HEK293 (cell line): ENCODE measurements around the gene TCF7L1.
A peak's percentile ranks its signal among the peaks of the same experiment; 100 is the strongest.
"Not testable (repeated sequence)": the region's sequence is repeated elsewhere in the genome, so short reads cannot be mapped to it uniquely, and the experiment has no call there.

Experiments used
- CTCF ChIA-PET: fragments of 350-600 bp; formaldehyde crosslinking; extraction: SDS; loops from one replicate; lab custom pipeline; 2021; ENCODE audit warnings: antibody characterized with exemption; lab: Yijun Ruan, JAX
- POLR2A ChIA-PET: fragments of 300-600 bp; formaldehyde crosslinking; extraction: SDS; loops from one replicate; lab custom pipeline; 2020; ENCODE audit warnings: antibody characterized with exemption, inconsistent platforms; lab: Yijun Ruan, JAX
- H3K27ac ChIP-seq: fragments of 200-500 bp; sonication (Bioruptor generic); 2 replicates; pipeline ENCODE4 v1.5.1; 2014; ENCODE audit warnings: low read depth, low read length, control low read depth, inconsistent platforms; ENCODE audit errors: extremely low read depth
- H3K36me3 ChIP-seq, 2 experiments: fragments of 200-500 bp in 1 of 2; sonication (Bioruptor generic) in 1 of 2; 1 replicate in 1 of 2; 2 replicates in 1 of 2; pipeline ENCODE4 v1.5.1; 2014 to 2017; ENCODE audit warnings: inconsistent platforms in 2 of 2, low read length in 2 of 2; ENCODE audit not compliant: control insufficient read depth in 2 of 2, insufficient read depth in 1 of 2
- H3K4me1 ChIP-seq: fragments of 200-500 bp; sonication (Bioruptor generic); 2 replicates; pipeline ENCODE4 v1.5.1; 2014; ENCODE audit warnings: mild to moderate bottlenecking, low read length, inconsistent platforms; ENCODE audit not compliant: control insufficient read depth, insufficient read depth
- H3K4me3 ChIP-seq: 2 replicates; pipeline ENCODE4 v1.5.1; 2011; ENCODE audit warnings: low read depth, mild to moderate bottlenecking, control low read depth, low read length, moderate library complexity
- H3K9me3 ChIP-seq: fragments of 200-500 bp; sonication (Bioruptor generic); 2 replicates; pipeline ENCODE4 v1.5.1; 2014; ENCODE audit warnings: low read depth, low read length, inconsistent platforms; ENCODE audit not compliant: control insufficient read depth, insufficient read depth
- KLF1 ChIP-seq: fragments of 450-650 bp; formaldehyde crosslinking; IDR thresholded peaks from 2 replicates; pipeline ENCODE4 v1.5.1; 2016; ENCODE audit warnings: missing biosample characterization, missing genetic modification characterization
- SCRT2 ChIP-seq: fragments of 450-650 bp; formaldehyde crosslinking; IDR thresholded peaks from 2 replicates; pipeline ENCODE4 v1.5.1; 2016; ENCODE audit warnings: missing biosample characterization, missing genetic modification characterization
- TCF7L2 ChIP-seq: IDR thresholded peaks from 2 replicates; pipeline ENCODE4 v1.6.1; 2011; ENCODE audit warnings: low read depth, mild to moderate bottlenecking, inconsistent platforms, low read length, moderate library complexity, borderline replicate concordance
- WT1 ChIP-seq: fragments of 450-650 bp; formaldehyde crosslinking; IDR thresholded peaks from 2 replicates; pipeline ENCODE4 v1.5.1; 2016; ENCODE audit warnings: missing biosample characterization, missing genetic modification characterization
- ZFP41 ChIP-seq: fragments of 450-650 bp; formaldehyde crosslinking; IDR thresholded peaks from 2 replicates; pipeline ENCODE4 v1.5.1; 2016; ENCODE audit warnings: missing biosample characterization, missing genetic modification characterization, borderline replicate concordance
- ZNF121 ChIP-seq: fragments of 450-650 bp; formaldehyde crosslinking; IDR thresholded peaks from 2 replicates; pipeline ENCODE4 v1.5.1; 2016; ENCODE audit warnings: missing biosample characterization, missing genetic modification characterization
- ZNF146 ChIP-seq: fragments of 450-650 bp; formaldehyde crosslinking; IDR thresholded peaks from 2 replicates; pipeline ENCODE4 v1.5.1; 2016; ENCODE audit warnings: missing biosample characterization, missing genetic modification characterization
- ZNF239 ChIP-seq: fragments of 450-650 bp; formaldehyde crosslinking; IDR thresholded peaks from 2 replicates; pipeline ENCODE4 v1.5.1; 2016; ENCODE audit warnings: missing biosample characterization, missing genetic modification characterization
- ZNF302 ChIP-seq: fragments of 450-650 bp; formaldehyde crosslinking; IDR thresholded peaks from 2 replicates; pipeline ENCODE4 v1.5.1; 2016; ENCODE audit warnings: missing biosample characterization, missing genetic modification characterization, low read depth
- ZNF335 ChIP-seq: fragments of 450-650 bp; formaldehyde crosslinking; conservative IDR thresholded peaks from 2 replicates; pipeline ENCODE4 v1.5.1; 2016; ENCODE audit warnings: missing biosample characterization, missing genetic modification characterization
- ZNF391 ChIP-seq: fragments of 450-650 bp; formaldehyde crosslinking; IDR thresholded peaks from 2 replicates; pipeline ENCODE4 v1.5.1; 2016; ENCODE audit warnings: low read depth, missing biosample characterization, missing genetic modification characterization, borderline replicate concordance
- ZNF394 ChIP-seq: fragments of 450-650 bp; formaldehyde crosslinking; IDR thresholded peaks from 2 replicates; pipeline ENCODE4 v1.5.1; 2016; ENCODE audit warnings: missing biosample characterization, missing genetic modification characterization, mild to moderate bottlenecking, moderate library complexity, borderline replicate concordance
- ZNF404 ChIP-seq: fragments of 450-650 bp; formaldehyde crosslinking; IDR thresholded peaks from 2 replicates; pipeline ENCODE4 v1.5.1; 2017; ENCODE audit warnings: missing biosample characterization, missing genetic modification characterization
- ZNF530 ChIP-seq: fragments of 450-650 bp; formaldehyde crosslinking; IDR thresholded peaks from 2 replicates; pipeline ENCODE4 v1.5.1; 2016; ENCODE audit warnings: low read depth, missing biosample characterization, missing genetic modification characterization
- ZNF555 ChIP-seq: fragments of 450-650 bp; formaldehyde crosslinking; conservative IDR thresholded peaks from 2 replicates; pipeline ENCODE4 v1.5.1; 2017; ENCODE audit warnings: missing biosample characterization, mild to moderate bottlenecking, missing genetic modification characterization, inconsistent platforms
- ZNF558 ChIP-seq: fragments of 450-650 bp; formaldehyde crosslinking; IDR thresholded peaks from 2 replicates; pipeline ENCODE4 v1.5.1; 2016; ENCODE audit warnings: missing biosample characterization, missing genetic modification characterization
- ZNF658 ChIP-seq: fragments of 450-650 bp; formaldehyde crosslinking; IDR thresholded peaks from 2 replicates; pipeline ENCODE4; 2016; ENCODE audit warnings: missing biosample characterization, missing genetic modification characterization
- ZSCAN23 ChIP-seq: fragments of 450-650 bp; formaldehyde crosslinking; IDR thresholded peaks from 2 replicates; pipeline ENCODE4 v1.5.1; 2016; ENCODE audit warnings: missing biosample characterization, missing genetic modification characterization
- TF ChIP-seq, protein P1 (sequence below): fragments of 450-650 bp; formaldehyde crosslinking; IDR thresholded peaks from 2 replicates; pipeline ENCODE4 v1.5.1; 2017; ENCODE audit warnings: missing biosample characterization, missing genetic modification characterization
- TF ChIP-seq, protein P2 (sequence below): fragments of 450-650 bp; formaldehyde crosslinking; IDR thresholded peaks from 2 replicates; pipeline ENCODE4 v1.5.1; 2016; ENCODE audit warnings: missing biosample characterization, missing genetic modification characterization, low read depth
- TF ChIP-seq, protein P3 (sequence below): sonication (generic); formaldehyde crosslinking; IDR thresholded peaks from 2 replicates; pipeline ENCODE4 v1.8.1; 2022; ENCODE audit warnings: mild to moderate bottlenecking, moderate library complexity, missing genetic modification reagents

Gene TCF7L1

DNA sequence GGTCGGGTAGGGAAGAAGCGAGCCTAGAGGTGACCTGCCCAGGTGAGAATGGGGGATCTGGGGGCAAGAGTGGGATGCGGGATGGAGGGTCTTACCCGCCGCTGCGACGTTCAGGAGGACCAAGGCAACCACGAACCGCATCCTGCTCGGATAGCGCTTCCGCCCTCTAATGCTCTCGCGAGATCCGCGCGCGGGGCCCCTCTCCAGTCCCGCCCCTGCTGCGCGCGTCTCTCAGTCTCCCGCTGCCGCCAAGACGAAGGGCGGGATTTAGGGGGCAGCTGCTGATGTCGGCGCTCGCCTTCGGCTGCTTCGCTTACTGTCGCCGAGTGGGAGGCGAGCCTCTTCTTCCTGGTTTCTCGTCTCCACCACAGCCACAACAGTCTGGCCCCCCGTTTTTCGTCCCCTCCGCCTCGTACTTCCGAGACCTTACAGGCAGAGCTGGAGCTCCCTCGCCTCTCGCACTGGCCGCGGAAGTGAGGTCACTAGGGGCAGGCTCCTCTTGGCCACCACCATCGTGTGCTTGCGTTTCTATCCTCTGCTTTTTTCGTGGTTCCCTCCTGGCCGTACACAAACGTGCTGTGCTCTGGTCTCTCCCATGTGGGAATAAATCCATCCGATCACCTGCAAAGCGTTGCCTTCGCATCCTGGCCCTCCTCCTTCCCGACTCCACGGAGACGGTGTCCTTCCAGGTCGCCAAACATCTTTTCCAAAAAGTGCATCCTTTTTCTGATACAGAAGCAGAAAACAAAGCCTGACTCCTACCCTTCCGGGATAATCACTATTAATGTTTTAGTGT lies 194.8 kb downstream of the TCF7L1 start, which contains the start of gene TGOLN2 (continued):
- TF ChIP-seq, protein P1, sequence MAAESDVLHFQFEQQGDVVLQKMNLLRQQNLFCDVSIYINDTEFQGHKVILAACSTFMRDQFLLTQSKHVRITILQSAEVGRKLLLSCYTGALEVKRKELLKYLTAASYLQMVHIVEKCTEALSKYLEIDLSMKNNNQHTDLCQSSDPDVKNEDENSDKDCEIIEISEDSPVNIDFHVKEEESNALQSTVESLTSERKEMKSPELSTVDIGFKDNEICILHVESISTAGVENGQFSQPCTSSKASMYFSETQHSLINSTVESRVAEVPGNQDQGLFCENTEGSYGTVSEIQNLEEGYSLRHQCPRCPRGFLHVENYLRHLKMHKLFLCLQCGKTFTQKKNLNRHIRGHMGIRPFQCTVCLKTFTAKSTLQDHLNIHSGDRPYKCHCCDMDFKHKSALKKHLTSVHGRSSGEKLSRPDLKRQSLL (tag by site-specific recombination), result no peak
- TF ChIP-seq, protein P2, sequence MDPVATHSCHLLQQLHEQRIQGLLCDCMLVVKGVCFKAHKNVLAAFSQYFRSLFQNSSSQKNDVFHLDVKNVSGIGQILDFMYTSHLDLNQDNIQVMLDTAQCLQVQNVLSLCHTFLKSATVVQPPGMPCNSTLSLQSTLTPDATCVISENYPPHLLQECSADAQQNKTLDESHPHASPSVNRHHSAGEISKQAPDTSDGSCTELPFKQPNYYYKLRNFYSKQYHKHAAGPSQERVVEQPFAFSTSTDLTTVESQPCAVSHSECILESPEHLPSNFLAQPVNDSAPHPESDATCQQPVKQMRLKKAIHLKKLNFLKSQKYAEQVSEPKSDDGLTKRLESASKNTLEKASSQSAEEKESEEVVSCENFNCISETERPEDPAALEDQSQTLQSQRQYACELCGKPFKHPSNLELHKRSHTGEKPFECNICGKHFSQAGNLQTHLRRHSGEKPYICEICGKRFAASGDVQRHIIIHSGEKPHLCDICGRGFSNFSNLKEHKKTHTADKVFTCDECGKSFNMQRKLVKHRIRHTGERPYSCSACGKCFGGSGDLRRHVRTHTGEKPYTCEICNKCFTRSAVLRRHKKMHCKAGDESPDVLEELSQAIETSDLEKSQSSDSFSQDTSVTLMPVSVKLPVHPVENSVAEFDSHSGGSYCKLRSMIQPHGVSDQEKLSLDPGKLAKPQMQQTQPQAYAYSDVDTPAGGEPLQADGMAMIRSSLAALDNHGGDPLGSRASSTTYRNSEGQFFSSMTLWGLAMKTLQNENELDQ (tag by site-specific recombination), result no peak
- TF ChIP-seq ZNF558 (tag by site-specific recombination), result no peak
- no peak for TF ChIP-seq ZNF530 (tag by site-specific recombination)
- TF ChIP-seq, protein P3, sequence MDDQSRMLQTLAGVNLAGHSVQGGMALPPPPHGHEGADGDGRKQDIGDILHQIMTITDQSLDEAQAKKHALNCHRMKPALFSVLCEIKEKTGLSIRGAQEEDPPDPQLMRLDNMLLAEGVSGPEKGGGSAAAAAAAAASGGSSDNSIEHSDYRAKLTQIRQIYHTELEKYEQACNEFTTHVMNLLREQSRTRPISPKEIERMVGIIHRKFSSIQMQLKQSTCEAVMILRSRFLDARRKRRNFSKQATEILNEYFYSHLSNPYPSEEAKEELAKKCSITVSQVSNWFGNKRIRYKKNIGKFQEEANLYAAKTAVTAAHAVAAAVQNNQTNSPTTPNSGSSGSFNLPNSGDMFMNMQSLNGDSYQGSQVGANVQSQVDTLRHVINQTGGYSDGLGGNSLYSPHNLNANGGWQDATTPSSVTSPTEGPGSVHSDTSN (CRISPR knock-in tag), result no peak
- TF ChIP-seq, all 188 proteins: peak for 63

DNA sequence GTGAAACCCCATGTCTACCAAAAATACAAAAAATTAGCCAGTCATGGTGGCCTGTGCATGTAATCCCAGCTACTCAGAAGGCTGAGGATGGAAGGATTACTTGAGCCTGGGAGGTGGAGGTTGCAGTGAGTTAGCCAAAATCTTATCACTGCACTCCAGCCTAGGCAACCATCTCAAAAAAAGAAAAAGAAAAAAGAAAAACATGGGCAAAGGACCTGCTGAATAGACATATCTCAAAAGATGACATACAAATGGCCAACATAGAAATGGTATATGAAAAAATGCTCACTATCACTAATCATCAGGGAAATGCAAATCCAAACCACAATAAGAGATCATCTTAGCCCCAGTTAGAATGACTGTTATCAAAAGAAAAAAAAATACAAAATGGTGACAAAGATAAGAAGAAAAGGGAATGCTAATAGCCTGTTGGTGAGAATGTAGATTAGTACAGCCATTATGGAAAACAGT lies 196.0 kb downstream of the TCF7L1 start:
- ChIA-PET CTCF (interaction anchor here (0.6 to 1.9 kb wide), 2 partner anchors 29 to 92 kb away, joined by 3 to 9 read pairs; no protein-coding TSS in a partner anchor), POLR2A (interaction anchor here (2.7 kb wide), 1 partner anchor 25 kb away, joined by 28 read pairs; the partner anchor contains the start of genes ELMOD3 and RETSAT)
- H3K4me3 ChIP-seq, result no peak overlapping the region

DNA sequence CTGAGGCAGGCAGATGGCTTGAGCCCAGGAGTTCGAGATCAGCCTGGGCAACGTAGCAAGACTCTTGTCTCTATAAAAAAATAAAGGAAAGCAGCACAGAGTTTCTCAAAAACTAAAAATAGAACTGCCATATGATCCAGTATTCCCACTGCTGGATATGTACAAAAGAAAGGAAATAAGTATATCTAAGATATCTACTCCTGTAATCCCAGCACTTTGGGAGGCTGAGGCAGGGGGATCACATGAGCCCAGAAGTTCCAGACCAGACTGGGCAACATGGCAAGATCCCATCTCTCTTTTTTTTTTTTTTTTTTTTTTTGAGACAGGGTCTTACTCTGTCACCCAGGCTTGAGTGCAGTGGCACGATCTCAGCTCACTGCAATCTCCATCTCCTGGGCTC lies 196.5 kb downstream of the TCF7L1 start:
- peaks cover 6 to 22% of the 10 kb centered on the region in 2 experiments for H3K36me3 ChIP-seq
- H3K9me3 ChIP-seq, H3K27ac ChIP-seq, H3K4me3 ChIP-seq, H3K4me1 ChIP-seq: not testable (repeated sequence)
- POLR2A ChIA-PET, result interaction anchor here (2.7 kb wide), 1 partner anchor 24 kb away, joined by 28 read pairs; the partner anchor contains the start of genes ELMOD3 and RETSAT
- CTCF ChIA-PET, result interaction anchor here (0.6 to 1.9 kb wide), 2 partner anchors 29 to 31 kb away, joined by 3 to 9 read pairs; no protein-coding TSS in a partner anchor
- peak; percentile 53; the same call in 1 of the 2 replicates for TF ChIP-seq ZNF121 (tag by site-specific recombination)

More for the DNA sequence above, 196.0 kb downstream of the TCF7L1 start:
- Histone ChIP-seq H3K27ac (no peak overlapping the region), H3K9me3 (no peaks in the 10 kb centered on the region), H3K4me1 (no peaks in the 10 kb centered on the region), H3K36me3 (peaks cover 11 to 27% of the 10 kb centered on the region in 2 experiments)
- TF ChIP-seq SCRT2 (0 out of 2 replicates have a peak, but pooled peaks have one; percentile 26), ZNF239 (tag by site-specific recombination) (no peak)

DNA sequence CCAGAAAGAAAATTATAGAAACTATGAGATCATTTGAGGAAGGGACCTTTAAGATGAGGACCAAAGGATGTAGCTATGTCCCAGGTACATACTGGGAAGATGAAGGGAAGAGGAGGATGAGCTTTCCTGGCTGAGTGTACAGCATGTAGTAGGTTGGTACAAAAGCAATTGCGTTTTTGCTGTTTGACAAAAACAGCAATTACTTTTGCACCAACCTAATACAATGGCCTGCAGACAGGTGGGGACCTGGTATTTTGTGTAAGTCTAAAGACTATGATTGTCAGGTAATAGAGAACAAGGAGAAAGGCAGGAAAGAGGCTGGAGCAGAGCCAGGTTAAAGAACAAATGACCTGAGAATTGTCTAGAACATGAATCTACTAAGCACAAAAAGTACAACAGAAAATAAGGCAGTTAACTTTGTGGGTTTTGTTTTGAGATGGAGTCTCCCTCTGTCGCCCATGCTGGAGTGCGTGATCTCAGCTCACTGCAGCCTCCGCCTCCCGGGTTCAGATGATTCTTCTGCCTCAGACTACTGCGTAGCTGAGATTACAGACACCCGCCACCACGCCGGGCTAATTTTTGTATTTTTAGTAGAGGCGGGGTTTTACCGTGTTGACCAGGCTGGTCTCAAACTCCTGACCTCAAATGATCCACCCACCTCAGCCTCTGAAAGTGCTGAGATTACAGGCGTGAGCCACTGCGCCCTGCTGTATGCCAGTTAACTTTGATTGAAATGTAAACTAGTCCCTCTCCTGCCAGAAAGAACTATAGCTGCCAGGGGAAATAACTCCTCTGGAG lies 197.8 kb downstream of the TCF7L1 start:
- POLR2A ChIA-PET, result no interaction called here
- Histone ChIP-seq H3K36me3 (peaks cover 0 to 8% of the 10 kb centered on the region in 2 experiments; a peak in 1 of 3 replicates), H3K4me3 (no peak overlapping the region), H3K4me1 (no peaks in the 10 kb centered on the region), H3K9me3 (no peaks in the 10 kb centered on the region), H3K27ac (no peak overlapping the region)
- CTCF ChIA-PET, result interaction anchor here (0.6 kb wide), 1 partner anchor 786 kb away, joined by 3 read pairs; no protein-coding TSS in a partner anchor
- no peak for TF ChIP-seq ZNF555 (tag by site-specific recombination)
- no peak for TF ChIP-seq ZNF658
- no peak for TF ChIP-seq ZNF146 (tag by site-specific recombination)
- no peak for TF ChIP-seq ZFP41 (tag by site-specific recombination)
- no peak for TF ChIP-seq ZNF391
- TF ChIP-seq ZNF302 (tag by site-specific recombination), result no peak
- TF ChIP-seq TCF7L2, result no peak
- TF ChIP-seq ZNF404, result no peak
- TF ChIP-seq ZSCAN23 (tag by site-specific recombination), result no peak
- no peak for TF ChIP-seq WT1 (tag by site-specific recombination)
- no peak for TF ChIP-seq ZNF394
- TF ChIP-seq ZNF335 (tag by site-specific recombination), result peak; percentile 42
- peak; percentile 54; the same call in 1 of the 2 replicates for TF ChIP-seq KLF1 (tag by site-specific recombination)
